ENCODE measurements around the gene FUT8.

GRCh38 chr14:65558363-65558762 is 145.8 kb downstream of the FUT8 start:
- TF ChIP-seq POLR2A (IDR thresholded peaks at IDR 0.05) (no peak), CTCF (IDR thresholded peaks at IDR 0.05) (no peak)
